GM12873 (cell line): ENCODE measurements around the gene TRIM63.

ENCODE experiments used
- CTCF ChIP-seq: IDR thresholded peaks from 2 replicates; pipeline ENCODE4 v1.5.1; 2012; ENCODE audit warnings: low read depth, mild to moderate bottlenecking, moderate library complexity, low read length, control low read depth; ENCODE audit not compliant: insufficient read depth; ENCODE audit errors: missing control alignments

Gene TRIM63

DNA sequence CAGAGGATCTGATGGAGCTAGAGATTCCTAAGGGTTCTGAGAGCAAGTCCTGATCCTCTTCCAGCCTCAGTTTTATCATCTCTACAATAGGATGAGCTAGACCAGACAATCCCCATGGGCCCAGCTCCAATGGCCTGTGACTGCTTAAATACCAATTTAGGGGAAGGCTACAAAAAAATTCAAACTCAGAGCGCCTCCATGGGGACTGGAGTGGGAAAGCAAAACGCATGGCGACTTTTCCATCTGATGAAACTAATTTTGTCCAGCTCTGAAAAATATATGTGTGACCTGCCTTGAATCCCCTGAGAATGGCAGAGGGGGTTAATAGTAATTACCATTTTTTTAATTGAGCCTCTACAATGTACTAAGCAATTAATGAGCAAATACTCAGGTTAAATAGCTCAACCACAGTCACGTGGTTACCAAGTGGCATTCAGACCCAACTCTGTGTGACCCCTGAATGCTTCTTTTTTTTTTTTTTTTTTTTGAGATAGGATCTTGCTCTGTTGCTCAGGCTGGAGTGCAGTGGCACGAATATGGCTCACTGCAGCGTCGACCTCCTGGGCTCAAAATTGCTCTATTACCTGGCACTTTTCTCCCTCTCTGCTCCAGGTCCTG lies 37.5 kb downstream of the TRIM63 start:
- peak; percentile 6 for TF ChIP-seq CTCF

- TF ChIP-seq CTCF = no peak
Measured at GRCh38 chr1:26029054-26029863, 38.2 kb downstream of the TRIM63 start.

DNA sequence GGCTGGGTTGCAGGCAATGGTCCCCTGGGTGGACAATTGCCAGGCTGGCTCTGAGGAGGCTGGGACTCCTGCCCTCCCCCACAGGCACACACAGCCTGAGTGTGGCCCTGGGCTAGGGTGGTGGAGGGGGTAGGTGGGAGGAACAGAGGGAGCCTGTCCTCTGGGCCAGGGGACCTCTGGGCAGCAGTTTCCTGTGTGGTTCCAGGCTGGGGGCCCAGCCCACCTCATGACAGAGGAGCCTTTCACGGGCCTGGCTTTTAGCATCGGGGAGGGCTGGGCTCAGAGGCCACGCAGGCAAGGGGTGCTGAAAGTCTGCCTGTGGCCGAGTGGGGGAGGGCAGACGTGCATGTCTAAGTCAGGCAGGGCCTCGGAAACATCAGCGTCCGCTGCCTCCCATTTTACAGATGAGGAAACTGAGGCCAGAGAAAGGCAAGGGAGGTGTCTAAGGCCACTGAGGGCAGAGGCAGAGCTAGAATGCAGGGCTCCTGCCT lies 38.9 kb downstream of the TRIM63 start:
- TF ChIP-seq CTCF = no peak

DNA sequence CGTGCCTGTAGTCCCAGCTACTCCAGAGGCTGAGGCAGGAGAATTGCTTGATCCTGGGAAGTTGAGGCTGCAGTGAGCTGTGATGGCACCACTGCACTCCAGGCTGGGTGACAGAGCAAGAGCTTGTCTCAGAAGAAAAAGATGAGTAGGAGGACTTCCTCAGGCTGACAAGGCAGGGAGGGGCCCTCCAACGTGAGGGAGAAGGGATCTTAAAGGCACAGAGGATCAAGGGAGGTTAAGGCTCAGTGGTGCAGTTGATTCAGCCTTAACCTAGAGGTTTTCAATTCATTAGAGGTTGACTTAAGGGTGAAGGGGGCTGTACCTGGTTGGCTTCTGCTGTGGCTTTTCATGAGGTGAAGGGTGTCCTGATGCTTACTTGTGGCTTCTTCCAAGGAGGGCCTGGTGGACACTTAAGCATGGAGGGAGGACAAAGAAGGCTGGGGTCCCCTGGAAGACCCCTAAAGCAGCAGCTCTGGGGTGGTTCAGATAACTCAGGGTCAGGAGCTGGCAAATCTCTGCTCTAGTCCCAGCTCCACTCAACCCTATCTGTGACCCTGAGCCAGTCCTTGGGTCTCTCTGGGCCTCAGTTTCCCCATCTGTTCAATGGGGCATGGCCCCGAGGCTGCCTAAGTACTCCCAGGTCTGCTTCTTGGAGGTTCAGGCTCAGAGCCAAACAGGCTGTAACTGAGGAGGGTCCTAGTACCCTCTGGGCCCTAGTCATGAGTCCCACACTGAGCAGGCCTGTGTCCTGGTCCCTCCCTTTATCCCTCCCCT lies 39.5 kb downstream of the TRIM63 start:
- no peak for TF ChIP-seq CTCF

GRCh38 chr1:26025517-26025916 lies 41.9 kb downstream of the TRIM63 start:
- TF ChIP-seq CTCF = no peak

DNA sequence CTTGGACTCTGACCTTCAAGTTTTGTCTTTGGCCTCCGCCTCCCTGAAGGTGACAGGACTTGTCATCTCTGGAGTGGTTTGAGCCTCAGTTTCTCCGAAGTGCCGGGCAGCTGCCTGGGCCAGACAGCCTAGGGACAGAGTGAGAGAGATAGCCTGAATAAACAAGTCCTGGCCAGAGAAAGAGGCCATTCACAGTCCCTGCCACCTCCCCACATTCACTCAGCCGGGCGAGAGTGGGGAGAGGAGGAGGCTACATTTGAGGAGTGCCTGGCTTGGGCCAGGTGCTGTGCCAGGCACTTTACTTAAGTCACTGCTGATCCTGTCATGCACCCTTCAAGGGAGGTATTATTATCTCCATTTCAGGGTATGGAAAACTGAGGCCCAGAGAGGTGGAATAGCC lies 42.4 kb downstream of the TRIM63 start:
- TF ChIP-seq CTCF = no peak

DNA sequence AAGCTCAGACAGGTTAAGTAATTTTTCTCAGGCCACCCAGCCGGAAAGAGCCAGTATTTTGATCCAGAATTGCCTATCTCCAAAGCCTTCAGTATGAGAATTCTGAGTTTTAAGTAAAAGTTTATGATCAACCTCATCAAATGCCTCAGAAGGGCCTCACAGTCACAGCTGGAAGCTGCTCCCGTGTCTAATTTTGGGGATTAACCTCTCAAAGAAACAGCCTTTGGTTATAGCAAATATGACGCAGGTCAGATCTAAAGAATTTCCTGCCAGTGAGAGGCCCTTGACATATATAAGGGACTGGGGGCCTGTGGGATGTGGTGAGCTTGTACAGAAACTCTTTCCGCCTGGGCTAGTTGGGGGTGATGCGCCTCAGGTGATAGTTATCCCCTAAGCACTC lies 43.6 kb downstream of the TRIM63 start:
- TF ChIP-seq CTCF = no peak
